Smooth muscle cell (in vitro differentiated cells): ENCODE data around the gene PODNL1. TPM values are rescaled to one million over a fixed set of nuclear protein-coding genes. Genes with fewer than 3 reads are reported as not detected.

Experiments
- DNase-seq: peaks from one replicate; lab custom pipeline; 2025; ENCODE audit not compliant: unreplicated experiment; lab: John Stamatoyannopoulos, UW
- H2AFZ ChIP-seq: fragments of 200-600 bp; sonication (generic); 2 replicates; pipeline ENCODE4 v1.6.0; 2016; ENCODE audit warnings: antibody characterized with exemption, low read depth, mild to moderate bottlenecking
- H3F3A ChIP-seq: fragments of 200-600 bp; sonication (generic); 2 replicates; pipeline ENCODE4 v1.6.0; 2017; ENCODE audit warnings: antibody characterized with exemption, low read depth
- H3K27ac ChIP-seq: fragments of 200-600 bp; sonication (generic); 2 replicates; pipeline ENCODE4 v1.5.1; 2016; ENCODE audit warnings: low read depth, mild to moderate bottlenecking
- H3K27me3 ChIP-seq: fragments of 200-600 bp; sonication (generic); 2 replicates; pipeline ENCODE4 v1.6.1; 2016; ENCODE audit warnings: low read depth, mild to moderate bottlenecking
- H3K36me3 ChIP-seq: fragments of 200-600 bp; sonication (generic); 2 replicates; pipeline ENCODE4 v1.5.1; 2016; ENCODE audit warnings: low read depth
- H3K4me1 ChIP-seq: fragments of 200-600 bp; sonication (generic); 2 replicates; pipeline ENCODE4 v1.5.1; 2016; ENCODE audit warnings: low read depth
- H3K4me2 ChIP-seq: fragments of 200-600 bp; sonication (generic); 2 replicates; pipeline ENCODE4 v1.6.0; 2016; ENCODE audit warnings: mild to moderate bottlenecking
- H3K4me3 ChIP-seq: fragments of 200-600 bp; sonication (generic); 2 replicates; pipeline ENCODE4 v1.5.1; 2016; ENCODE audit warnings: mild to moderate bottlenecking
- H3K79me2 ChIP-seq: fragments of 200-600 bp; sonication (generic); 2 replicates; pipeline ENCODE4 v1.6.0; 2016; ENCODE audit warnings: low read depth, mild to moderate bottlenecking
- H3K9ac ChIP-seq: fragments of 200-600 bp; sonication (generic); 2 replicates; pipeline ENCODE4 v1.6.0; 2016; ENCODE audit warnings: low read depth
- H3K9me3 ChIP-seq: fragments of 200-600 bp; sonication (generic); replicated peaks from 2 replicates; pipeline ENCODE4 v1.5.1; 2016; ENCODE audit warnings: low read depth
- H4K20me1 ChIP-seq: fragments of 200-600 bp; sonication (generic); 2 replicates; pipeline ENCODE4 v1.6.0; 2016; ENCODE audit warnings: low read depth
- WGBS: methylation state at CpG from one replicate; pipeline ENCODE4 v1.1.7; 2016; ENCODE audit warnings: low lambda C conversion rate; 5-methylcytosine and 5-hydroxymethylcytosine counted together
- polyA plus RNA-seq: library from polyadenylated mRNA; unstranded; fragments of >200 nt; fragmentation: Nextera tagmentation; extraction: Ambion mirVana; gene quantifications from 2 replicates; pipeline ENCODE4 v1.2.1, GENCODE V29; 2016
- total RNA-seq: library from RNA; depleted of rRNA; stranded (reverse); fragments of >200 nt; gene quantifications from 2 replicates; pipeline ENCODE4 v1.2.3, GENCODE V29; 2014
- TF ChIP-seq, protein P1 (sequence below): fragments of 200-600 bp; sonication (generic); IDR thresholded peaks from 2 replicates; pipeline ENCODE4 v1.5.1; 2017; ENCODE audit warnings: borderline replicate concordance, mild to moderate bottlenecking, antibody characterized with exemption; ENCODE audit not compliant: insufficient read depth, poor library complexity, severe bottlenecking

Gene PODNL1
- total and polyA plus RNA-seq, 2 experiments from 2014 or later: 8.9 to 53.9 TPM

- Histone ChIP-seq H3F3A (no peaks in the 10 kb centered on the region), H3K79me2 (no peaks in the 10 kb centered on the region), H3K27ac (no peak overlapping the region), H3K36me3 (no peaks in the 10 kb centered on the region), H3K4me2 (peak overlapping the region; percentile 68), H3K9ac (no peak overlapping the region), H3K27me3 (no peaks in the 10 kb centered on the region), H3K4me3 (no peak overlapping the region), H2AFZ (no peak overlapping the region), H3K4me1 (peaks cover 8% of the 10 kb centered on the region), H3K9me3 (no peaks in the 10 kb centered on the region), H4K20me1 (no peaks in the 10 kb centered on the region)
- DNase-seq: no peak
- TF ChIP-seq, protein P1, sequence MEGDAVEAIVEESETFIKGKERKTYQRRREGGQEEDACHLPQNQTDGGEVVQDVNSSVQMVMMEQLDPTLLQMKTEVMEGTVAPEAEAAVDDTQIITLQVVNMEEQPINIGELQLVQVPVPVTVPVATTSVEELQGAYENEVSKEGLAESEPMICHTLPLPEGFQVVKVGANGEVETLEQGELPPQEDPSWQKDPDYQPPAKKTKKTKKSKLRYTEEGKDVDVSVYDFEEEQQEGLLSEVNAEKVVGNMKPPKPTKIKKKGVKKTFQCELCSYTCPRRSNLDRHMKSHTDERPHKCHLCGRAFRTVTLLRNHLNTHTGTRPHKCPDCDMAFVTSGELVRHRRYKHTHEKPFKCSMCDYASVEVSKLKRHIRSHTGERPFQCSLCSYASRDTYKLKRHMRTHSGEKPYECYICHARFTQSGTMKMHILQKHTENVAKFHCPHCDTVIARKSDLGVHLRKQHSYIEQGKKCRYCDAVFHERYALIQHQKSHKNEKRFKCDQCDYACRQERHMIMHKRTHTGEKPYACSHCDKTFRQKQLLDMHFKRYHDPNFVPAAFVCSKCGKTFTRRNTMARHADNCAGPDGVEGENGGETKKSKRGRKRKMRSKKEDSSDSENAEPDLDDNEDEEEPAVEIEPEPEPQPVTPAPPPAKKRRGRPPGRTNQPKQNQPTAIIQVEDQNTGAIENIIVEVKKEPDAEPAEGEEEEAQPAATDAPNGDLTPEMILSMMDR: no peak
- 73% methylated on average over 19 of the region's 22 CpGs for WGBS
Observed at GRCh38 chr19:13935765-13936510, 2.3 kb downstream of the PODNL1 start.

DNA sequence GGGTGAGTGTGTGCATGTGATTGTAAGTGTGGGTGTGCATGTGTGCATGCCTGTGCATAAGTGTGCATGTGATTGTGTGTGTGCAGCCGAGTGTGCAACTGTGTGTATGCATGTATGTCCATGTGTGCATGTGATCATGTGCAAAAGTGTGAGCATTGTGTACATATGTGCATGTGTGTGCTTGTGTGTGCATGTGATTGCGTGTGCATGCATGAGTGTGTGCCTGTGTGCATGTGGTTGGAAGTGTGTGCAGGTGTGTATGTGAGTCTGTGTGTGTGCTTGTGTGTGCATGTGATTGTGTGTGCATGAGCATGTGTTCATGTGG lies 3.5 kb downstream of the PODNL1 start:
- H3K9me3 ChIP-seq: no peaks in the 10 kb centered on the region
- H3K4me2 ChIP-seq: no peak overlapping the region
- no peak overlapping the region for H2AFZ ChIP-seq
- H4K20me1 ChIP-seq: no peaks in the 10 kb centered on the region
- TF ChIP-seq, protein P1: no peak
- H3K27me3 ChIP-seq: no peaks in the 10 kb centered on the region
- H3K9ac ChIP-seq: no peak overlapping the region
- H3F3A ChIP-seq: no peaks in the 10 kb centered on the region
- no peak overlapping the region for H3K4me3 ChIP-seq
- H3K36me3 ChIP-seq: no peaks in the 10 kb centered on the region
- WGBS: 100% methylated on average over 2 of the region's 2 CpGs
- no peak overlapping the region for H3K27ac ChIP-seq
- DNase-seq: no peak
- peaks cover 8% of the 10 kb centered on the region for H3K4me1 ChIP-seq
- H3K79me2 ChIP-seq: no peaks in the 10 kb centered on the region

DNA sequence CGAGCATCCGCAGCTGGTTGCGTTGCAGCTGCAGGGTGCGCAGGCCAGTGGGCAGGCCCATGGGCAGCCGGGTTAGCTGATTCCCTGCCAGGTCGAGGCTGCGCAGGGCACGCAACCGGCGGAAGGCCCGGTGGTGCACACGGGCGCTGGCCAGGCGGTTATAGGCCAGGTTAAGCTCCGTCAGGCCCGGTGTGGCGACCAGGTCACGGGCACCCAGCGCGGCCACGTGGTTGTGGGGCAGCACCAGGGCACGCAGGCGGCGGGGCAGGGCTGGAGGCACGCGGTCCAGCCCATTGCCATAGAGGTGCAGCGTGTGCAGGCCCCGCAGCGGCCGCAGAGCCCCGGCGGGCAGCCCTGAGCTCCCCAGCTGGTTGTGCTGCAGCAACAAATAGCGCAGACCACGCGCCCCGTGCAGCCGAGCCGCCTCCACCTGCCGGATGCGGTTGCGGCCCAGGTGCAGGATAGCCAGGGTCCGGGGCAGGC lies 5.3 kb downstream of the PODNL1 start:
- no peak overlapping the region for H3K9ac ChIP-seq
- H2AFZ ChIP-seq: no peak overlapping the region
- no peak overlapping the region for H3K4me3 ChIP-seq
- H4K20me1 ChIP-seq: no peaks in the 10 kb centered on the region
- H3K36me3 ChIP-seq: no peaks in the 10 kb centered on the region
- no peak overlapping the region for H3K4me2 ChIP-seq
- TF ChIP-seq, protein P1: no peak
- H3K9me3 ChIP-seq: no peaks in the 10 kb centered on the region
- H3F3A ChIP-seq: no peaks in the 10 kb centered on the region
- H3K27ac ChIP-seq: no peak overlapping the region
- no peak for DNase-seq
- 97% methylated on average over 42 of the region's 42 CpGs for WGBS
- no peaks in the 10 kb centered on the region for H3K79me2 ChIP-seq
- no peaks in the 10 kb centered on the region for H3K27me3 ChIP-seq
- peaks cover 8% of the 10 kb centered on the region for H3K4me1 ChIP-seq

DNA sequence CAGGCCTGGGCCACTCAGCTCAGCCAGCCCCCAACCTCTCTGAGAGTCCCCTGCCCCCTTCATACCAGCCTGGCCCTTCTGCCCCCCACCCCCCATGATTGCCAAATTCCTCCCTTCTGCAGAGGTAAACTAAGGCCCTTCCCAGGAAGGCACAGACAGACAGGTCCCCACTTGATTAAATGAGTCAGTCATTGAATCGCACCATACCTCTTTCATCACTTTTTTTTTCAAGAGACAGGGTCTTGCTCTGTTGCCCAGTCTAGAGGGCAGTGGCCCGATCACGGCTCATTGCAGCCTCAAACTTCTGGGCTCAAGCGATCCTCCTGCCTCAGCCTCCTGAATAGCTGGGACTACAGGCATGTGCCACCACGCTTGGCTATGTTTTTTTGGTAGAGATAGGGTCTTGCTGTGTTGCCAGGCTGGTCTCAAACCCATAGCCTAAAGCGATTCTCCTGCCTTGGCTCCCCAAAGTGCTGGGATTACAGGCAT lies 6.0 kb downstream of the PODNL1 start:
- Histone ChIP-seq H3K27me3 (no peaks in the 10 kb centered on the region), H3K4me1 (peaks cover 8% of the 10 kb centered on the region), H2AFZ (no peak overlapping the region), H4K20me1 (no peaks in the 10 kb centered on the region), H3K36me3 (no peaks in the 10 kb centered on the region), H3K27ac (no peak overlapping the region), H3K4me3 (no peak overlapping the region), H3K9me3 (no peaks in the 10 kb centered on the region), H3F3A (no peaks in the 10 kb centered on the region), H3K9ac (no peak overlapping the region), H3K79me2 (no peaks in the 10 kb centered on the region), H3K4me2 (no peak overlapping the region)
- WGBS: 95% methylated on average over 6 of the region's 6 CpGs
- TF ChIP-seq, protein P1: no peak
- no peak for DNase-seq
